NK-92 (cell line): ENCODE measurements around the gene ALOX15B.

Experiments used
- DNase-seq: peaks from one replicate; lab custom pipeline; 2025; ENCODE audit not compliant: unreplicated experiment; lab: John Stamatoyannopoulos, UW

The ALOX15B gene

GRCh38 chr17:8032442-8032841 lies 6.4 kb upstream of the ALOX15B start:
- DNase-seq, result no peak

- DNase-seq, result no peak
Observed at GRCh38 chr17:8039611-8040168, 831 bp downstream of the ALOX15B start.

GRCh38 chr17:8041249-8041928 lies 2.5 kb downstream of the ALOX15B start:
- DNase-seq, result no peak

- DNase-seq, result no peak
Observed at GRCh38 chr17:8041979-8042378, 3.1 kb downstream of the ALOX15B start.

- no peak for DNase-seq
Observed at GRCh38 chr17:8044819-8045810, 6.3 kb downstream of the ALOX15B start.

- no peak for DNase-seq
Observed at GRCh38 chr17:8046306-8046928, 7.6 kb downstream of the ALOX15B start.

GRCh38 chr17:8046929-8047768 lies 8.3 kb downstream of the ALOX15B start:
- no peak for DNase-seq

GRCh38 chr17:8047769-8048110 lies 8.9 kb downstream of the ALOX15B start:
- DNase-seq, result no peak

GRCh38 chr17:8048236-8048635 lies 9.4 kb downstream of the ALOX15B start:
- no peak for DNase-seq

GRCh38 chr17:8048736-8049135 lies 9.9 kb downstream of the ALOX15B start:
- DNase-seq, result no peak

- no peak for DNase-seq
Observed at GRCh38 chr17:8051831-8052230, 13.0 kb downstream of the ALOX15B start.

- no peak for DNase-seq
Observed at GRCh38 chr17:8052256-8053252, 13.7 kb downstream of the ALOX15B start.

GRCh38 chr17:8053600-8053999 lies 14.7 kb downstream of the ALOX15B start:
- DNase-seq, result no peak

GRCh38 chr17:8055851-8056231 lies 17.0 kb downstream of the ALOX15B start:
- DNase-seq, result no peak

GRCh38 chr17:8056232-8056975 lies 17.5 kb downstream of the ALOX15B start:
- no peak for DNase-seq

GRCh38 chr17:8056976-8057625 lies 18.2 kb downstream of the ALOX15B start:
- no peak for DNase-seq

GRCh38 chr17:8057691-8058114 lies 18.8 kb downstream of the ALOX15B start:
- DNase-seq, result no peak

- DNase-seq, result no peak
Observed at GRCh38 chr17:8059131-8059530, 20.3 kb downstream of the ALOX15B start.
